B cell (primary cell): ENCODE results near the gene CPD.

Experiments
- CTCF ChIP-seq: fragments of 200-600 bp; IDR thresholded peaks from one replicate; pipeline ENCODE4 v1.8.0; 2022; ENCODE audit warnings: antibody characterized with exemption, mild to moderate bottlenecking
- EZH2 ChIP-seq: IDR thresholded peaks from 2 replicates; pipeline ENCODE4 v1.6.1; 2012; ENCODE audit warnings: borderline replicate concordance, low read depth, mild to moderate bottlenecking, moderate library complexity, low read length; ENCODE audit not compliant: insufficient read depth, poor library complexity, severe bottlenecking

- TF ChIP-seq CTCF (no peak), EZH2 (no peak)
These were observed 124.8 kb downstream of the CPD start for GRCh38 chr17:30503558-30503957.
